HG02571 (cell line): Measurements from ENCODE around the gene PPIL1.

Source experiments
- ATAC-seq: cut with Tn5 transposase; IDR thresholded peaks from one replicate; pipeline ENCODE4 v1.9.1; 2021; ENCODE audit warnings: mild to moderate bottlenecking, moderate library complexity; ENCODE audit not compliant: unreplicated experiment

Gene PPIL1

GRCh38 chr6:36857325-36857724 is 17.3 kb downstream of the PPIL1 start:
- ATAC-seq = no peak

- ATAC-seq = no peak
Observed at GRCh38 chr6:36856277-36856676, 18.3 kb downstream of the PPIL1 start.

- ATAC-seq = no peak
Observed at GRCh38 chr6:36855750-36856149, 18.9 kb downstream of the PPIL1 start.

GRCh38 chr6:36853325-36853724 is 21.3 kb downstream of the PPIL1 start:
- no peak for ATAC-seq

- no peak for ATAC-seq
Observed at GRCh38 chr6:36852481-36853147, 22.0 kb downstream of the PPIL1 start.

- no peak for ATAC-seq
Observed at GRCh38 chr6:36851626-36852025, 23.0 kb downstream of the PPIL1 start.

GRCh38 chr6:36851149-36851614 is 23.4 kb downstream of the PPIL1 start:
- no peak for ATAC-seq

- ATAC-seq = no peak
Observed at GRCh38 chr6:36850021-36850420, 24.6 kb downstream of the PPIL1 start.

GRCh38 chr6:36848658-36849441 is 25.8 kb downstream of the PPIL1 start:
- ATAC-seq = no peak

- ATAC-seq = no peak
Observed at GRCh38 chr6:36847991-36848390, 26.6 kb downstream of the PPIL1 start.

- no peak for ATAC-seq
Observed at GRCh38 chr6:36847152-36847551, 27.5 kb downstream of the PPIL1 start.

GRCh38 chr6:36845233-36845632 is 29.4 kb downstream of the PPIL1 start:
- no peak for ATAC-seq

- ATAC-seq = no peak
Observed at GRCh38 chr6:36844232-36845170, 30.1 kb downstream of the PPIL1 start.

- ATAC-seq = no peak
Observed at GRCh38 chr6:36843170-36843569, 31.4 kb downstream of the PPIL1 start.

GRCh38 chr6:36841756-36842155 is 32.8 kb downstream of the PPIL1 start:
- ATAC-seq = no peak

GRCh38 chr6:36840432-36841403 is 33.9 kb downstream of the PPIL1 start:
- ATAC-seq = no peak

- ATAC-seq = no peak
Observed at GRCh38 chr6:36839749-36840431, 34.7 kb downstream of the PPIL1 start.

- ATAC-seq = no peak
Observed at GRCh38 chr6:36838896-36839748, 35.5 kb downstream of the PPIL1 start, which contains the start of gene CPNE5. TSS of gene CPNE5 (minus strand) at chr6:36839444. CDS start at chr6:36839377, 67 bp downstream.
